Measurements from ENCODE around the gene SPEN. TPM values are rescaled to one million over a fixed set of nuclear protein-coding genes. Genes with fewer than 3 reads are reported as not detected.

Gene SPEN
- total and polyA plus RNA-seq, 2 experiments from 2014 or later: 25.8 to 31.6 TPM

GRCh38 chr1:15830258-15830657 lies 17.2 kb upstream of the SPEN start:
- Histone ChIP-seq H3K4me3 (no peak overlapping the region), H3K36me3 (no peaks in the 10 kb centered on the region), H3K27me3 (no peaks in the 10 kb centered on the region), H3K4me1 (ENCODE audit: low read depth) (no peaks in the 10 kb centered on the region), H3K27ac (no peak overlapping the region), H3K9me3 (ENCODE audit: low read depth) (no peaks in the 10 kb centered on the region)
- TF ChIP-seq CTCF (IDR thresholded peaks at IDR 0.05; ENCODE audit: low read depth, low read length): no peak
- no peak for DNase-seq (ENCODE audit: low read depth in 1 of 2, low spot score in 1 of 2)

- Histone ChIP-seq H3K4me1 (ENCODE audit: low read depth) (no peaks in the 10 kb centered on the region), H3K4me3 (peak overlapping the region; percentile 50), H3K9me3 (ENCODE audit: low read depth) (no peaks in the 10 kb centered on the region), H3K27me3 (no peaks in the 10 kb centered on the region), H3K27ac (no peak overlapping the region), H3K36me3 (no peaks in the 10 kb centered on the region)
- no peak for DNase-seq (ENCODE audit: low read depth in 1 of 2, low spot score in 1 of 2)
- TF ChIP-seq CTCF (IDR thresholded peaks at IDR 0.05; ENCODE audit: low read depth, low read length): no peak
Observed at GRCh38 chr1:15833069-15833679, 14.3 kb upstream of the SPEN start.

- no peak for DNase-seq (ENCODE audit: low read depth in 1 of 2, low spot score in 1 of 2)
- Histone ChIP-seq H3K36me3 (no peaks in the 10 kb centered on the region), H3K4me1 (ENCODE audit: low read depth) (no peaks in the 10 kb centered on the region), H3K4me3 (peak overlapping the region; percentile 50), H3K27ac (peak overlapping the region; percentile 98), H3K9me3 (ENCODE audit: low read depth) (no peaks in the 10 kb centered on the region), H3K27me3 (no peaks in the 10 kb centered on the region)
- no peak for TF ChIP-seq CTCF (IDR thresholded peaks at IDR 0.05; ENCODE audit: low read depth, low read length)
Observed at GRCh38 chr1:15833842-15834405, 13.6 kb upstream of the SPEN start.

GRCh38 chr1:15834406-15835204 lies 12.9 kb upstream of the SPEN start:
- Histone ChIP-seq H3K27ac (peak overlapping the region; percentile 98), H3K4me3 (peak overlapping the region; percentile 50), H3K27me3 (no peaks in the 10 kb centered on the region), H3K36me3 (no peaks in the 10 kb centered on the region), H3K9me3 (ENCODE audit: low read depth) (no peaks in the 10 kb centered on the region), H3K4me1 (ENCODE audit: low read depth) (no peaks in the 10 kb centered on the region)
- peak; percentile 92 for DNase-seq (ENCODE audit: low read depth in 1 of 2, low spot score in 1 of 2)
- no peak for TF ChIP-seq CTCF (IDR thresholded peaks at IDR 0.05; ENCODE audit: low read depth, low read length)

GRCh38 chr1:15835205-15835740 lies 12.2 kb upstream of the SPEN start:
- no peak for DNase-seq (ENCODE audit: low read depth in 1 of 2, low spot score in 1 of 2)
- H3K27me3 ChIP-seq: no peaks in the 10 kb centered on the region
- H3K4me1 ChIP-seq (ENCODE audit: low read depth): no peaks in the 10 kb centered on the region
- no peaks in the 10 kb centered on the region for H3K36me3 ChIP-seq
- H3K27ac ChIP-seq: peak overlapping the region; percentile 98
- no peaks in the 10 kb centered on the region for H3K9me3 ChIP-seq (ENCODE audit: low read depth)
- no peak for TF ChIP-seq CTCF (IDR thresholded peaks at IDR 0.05; ENCODE audit: low read depth, low read length)
- H3K4me3 ChIP-seq: peak overlapping the region; percentile 50
